Cortex of kidney (tissue), 1 donor: ENCODE data around the gene GLCE.
"Not testable (repeated sequence)": the region's sequence is repeated elsewhere in the genome, so short reads cannot be mapped to it uniquely, and the experiment has no call there.

Source experiments
- DNase-seq: peaks from one replicate; lab custom pipeline; 2025; lab: John Stamatoyannopoulos, UW

GLCE gene

DNA sequence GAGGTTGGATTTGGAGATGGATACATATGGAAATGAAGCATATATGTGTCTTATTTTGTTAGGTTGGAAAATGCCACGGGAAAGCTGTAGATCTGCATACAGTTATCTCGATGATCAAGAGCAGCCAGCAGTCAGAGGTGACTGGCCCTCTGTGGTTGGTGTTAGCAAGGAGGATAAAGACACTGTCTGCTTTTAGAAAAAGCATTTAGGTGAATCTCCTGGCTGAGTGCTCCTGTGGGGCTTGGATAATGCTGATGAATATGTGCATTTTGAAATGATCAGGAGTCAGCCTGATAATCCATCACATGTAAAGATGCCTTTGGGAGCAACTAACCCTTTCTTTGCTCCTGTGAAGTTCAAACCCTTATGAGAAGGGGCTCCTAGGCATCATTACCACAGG is 24.9 kb upstream of the GLCE start:
- no peak for DNase-seq

DNA sequence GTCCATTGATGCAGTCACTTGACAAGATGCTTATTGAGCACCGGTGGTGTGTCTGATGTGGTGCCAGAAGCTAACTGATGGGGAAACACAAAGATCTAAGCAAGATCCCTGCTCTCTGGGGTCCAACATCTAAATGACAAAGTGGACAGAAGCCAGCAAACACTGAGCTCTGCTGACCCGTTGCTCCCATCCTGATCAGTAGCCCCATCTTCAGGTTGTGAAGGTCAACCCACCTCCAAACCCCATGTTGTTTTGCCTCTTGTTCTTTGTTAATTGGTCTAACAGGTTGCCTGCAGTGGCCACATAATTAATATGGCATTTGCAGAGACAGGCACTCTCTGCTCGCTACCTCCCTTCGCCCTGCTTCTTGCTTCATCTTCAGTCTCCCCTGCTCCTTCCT is 21.5 kb upstream of the GLCE start:
- no peak for DNase-seq

DNA sequence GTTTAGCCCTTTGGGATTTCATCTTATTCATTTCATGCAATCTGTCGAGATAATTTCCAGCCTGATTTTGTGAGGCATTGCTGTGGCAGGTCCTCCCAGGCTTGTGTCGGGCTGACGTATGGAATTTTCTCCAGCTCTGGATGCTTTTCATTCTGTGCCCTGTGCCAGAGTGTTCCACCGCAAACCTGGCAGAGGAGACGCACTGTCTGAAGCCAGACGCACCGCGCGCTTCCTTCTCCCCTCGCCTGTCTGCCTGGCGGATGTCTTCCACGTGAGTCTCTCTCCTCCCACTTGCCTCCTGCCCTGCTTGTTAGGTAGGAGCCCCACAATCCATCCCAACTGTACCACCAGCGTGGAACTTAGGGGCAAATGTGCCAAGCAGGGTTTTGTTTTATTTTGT is 20.1 kb upstream of the GLCE start:
- no peak for DNase-seq

DNA sequence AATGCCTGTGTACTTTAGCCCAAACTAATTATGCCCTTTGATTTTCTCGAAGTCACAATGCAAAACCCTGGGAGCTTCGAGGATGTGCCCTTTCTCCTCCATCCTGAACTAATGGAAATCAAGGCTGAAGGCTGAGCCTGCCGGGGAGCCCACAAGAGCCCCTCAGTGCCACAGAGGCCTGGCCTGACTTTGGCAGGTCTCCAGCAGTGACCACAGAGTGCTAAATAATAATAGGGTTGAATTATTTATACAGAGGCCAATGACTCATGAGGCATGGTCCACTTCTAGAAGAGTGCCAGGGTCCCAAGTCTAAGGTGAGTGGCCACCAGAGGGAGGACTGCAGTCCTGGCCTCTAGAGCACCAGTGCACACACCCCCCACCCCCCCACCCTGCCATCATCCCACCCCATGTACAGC is 19.1 kb upstream of the GLCE start:
- DNase-seq: no peak

DNA sequence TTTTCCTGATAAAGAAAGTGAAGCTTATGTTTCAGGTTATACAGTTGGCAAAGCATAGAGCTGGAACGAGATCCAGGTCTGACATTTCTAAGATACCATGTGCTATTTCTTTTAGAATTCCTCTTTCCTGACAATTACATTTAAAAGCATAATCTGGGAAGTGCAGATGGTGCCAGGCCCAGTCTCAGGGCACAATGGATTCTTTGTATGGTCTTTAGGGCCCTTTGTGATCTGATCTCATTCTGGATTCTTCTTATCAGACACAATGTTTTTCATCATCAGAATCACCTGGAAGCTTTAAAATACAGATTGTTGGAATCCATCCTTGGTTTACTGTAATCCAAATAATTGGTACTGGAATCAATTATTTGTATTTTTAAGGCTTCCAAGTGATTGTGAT is 18.6 kb upstream of the GLCE start:
- DNase-seq: no peak

DNA sequence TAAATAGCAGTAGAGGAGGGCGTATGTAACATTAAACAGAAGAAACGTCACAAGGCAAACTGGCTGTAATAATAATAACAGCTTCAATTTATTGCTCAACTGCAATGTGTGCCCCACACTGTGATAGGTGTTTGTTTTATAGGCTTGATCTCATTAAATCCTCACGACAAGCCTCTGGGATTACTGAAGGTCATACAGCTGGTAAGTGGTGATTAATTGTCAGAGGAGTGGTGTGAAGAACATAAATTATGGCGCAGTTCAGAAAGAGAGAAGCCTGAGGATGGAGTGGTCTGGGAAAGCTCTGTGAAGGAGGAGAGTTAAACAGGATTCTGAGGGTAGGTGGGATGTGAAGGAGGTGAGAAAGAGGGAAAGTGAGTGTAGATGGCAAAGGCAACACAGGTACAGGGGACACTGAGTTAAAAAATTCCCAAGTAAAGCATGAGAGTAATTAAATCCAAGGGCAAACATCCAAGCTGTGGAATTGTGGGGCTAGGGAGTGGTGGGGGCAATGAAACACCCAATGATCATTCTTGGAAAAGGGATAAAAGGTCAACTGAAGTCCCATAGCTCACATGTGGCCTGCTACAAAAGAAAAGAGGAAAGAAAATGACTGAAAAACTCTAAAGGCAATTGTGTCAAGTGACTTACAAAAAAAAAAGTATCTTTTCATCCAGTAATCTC is 16.5 kb upstream of the GLCE start:
- no peak for DNase-seq

DNA sequence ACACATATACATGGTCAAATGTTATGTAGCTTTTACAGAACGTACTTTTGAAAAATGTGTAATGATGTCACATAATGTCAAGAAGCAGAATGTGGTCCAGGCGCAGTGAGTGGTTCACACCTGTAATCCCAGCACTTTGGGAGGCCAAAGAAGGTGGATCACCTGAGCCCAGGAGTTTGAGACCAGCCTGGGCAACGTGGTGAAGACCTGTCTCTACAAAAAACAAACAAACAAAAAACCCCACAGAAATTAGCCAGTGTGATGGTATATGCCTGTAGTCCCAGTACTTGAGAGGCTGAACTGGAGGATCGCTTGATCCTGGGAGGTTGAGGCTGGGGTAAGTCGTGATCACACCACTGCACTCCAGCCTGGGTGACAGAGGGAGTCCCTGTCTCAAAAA is 15.9 kb upstream of the GLCE start:
- DNase-seq: no peak

DNA sequence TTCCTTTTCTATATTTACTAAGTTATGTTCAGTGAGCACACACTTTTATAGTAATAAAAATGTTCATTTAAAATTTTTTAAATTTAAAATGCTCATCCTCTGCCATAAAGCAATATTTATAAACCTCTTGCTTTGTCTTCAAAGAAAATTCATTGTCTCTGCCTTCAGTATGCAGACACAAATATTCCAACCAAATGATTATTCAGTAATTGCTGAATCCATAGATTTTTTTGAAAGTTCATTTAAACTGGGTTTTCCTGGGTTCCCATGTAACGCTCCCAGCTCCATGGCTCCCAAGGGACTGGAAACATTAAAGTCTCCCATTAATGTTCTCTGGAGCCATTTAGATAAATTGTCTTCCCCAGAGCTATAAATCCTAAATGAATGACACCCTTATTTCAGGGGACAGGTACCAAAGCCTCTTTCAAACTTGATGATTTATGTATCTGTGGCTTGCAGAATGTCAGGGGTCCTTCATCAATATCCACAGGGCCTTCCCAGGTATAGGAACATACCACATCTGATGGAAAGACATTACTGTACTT is 15.2 kb upstream of the GLCE start:
- DNase-seq: no peak

DNA sequence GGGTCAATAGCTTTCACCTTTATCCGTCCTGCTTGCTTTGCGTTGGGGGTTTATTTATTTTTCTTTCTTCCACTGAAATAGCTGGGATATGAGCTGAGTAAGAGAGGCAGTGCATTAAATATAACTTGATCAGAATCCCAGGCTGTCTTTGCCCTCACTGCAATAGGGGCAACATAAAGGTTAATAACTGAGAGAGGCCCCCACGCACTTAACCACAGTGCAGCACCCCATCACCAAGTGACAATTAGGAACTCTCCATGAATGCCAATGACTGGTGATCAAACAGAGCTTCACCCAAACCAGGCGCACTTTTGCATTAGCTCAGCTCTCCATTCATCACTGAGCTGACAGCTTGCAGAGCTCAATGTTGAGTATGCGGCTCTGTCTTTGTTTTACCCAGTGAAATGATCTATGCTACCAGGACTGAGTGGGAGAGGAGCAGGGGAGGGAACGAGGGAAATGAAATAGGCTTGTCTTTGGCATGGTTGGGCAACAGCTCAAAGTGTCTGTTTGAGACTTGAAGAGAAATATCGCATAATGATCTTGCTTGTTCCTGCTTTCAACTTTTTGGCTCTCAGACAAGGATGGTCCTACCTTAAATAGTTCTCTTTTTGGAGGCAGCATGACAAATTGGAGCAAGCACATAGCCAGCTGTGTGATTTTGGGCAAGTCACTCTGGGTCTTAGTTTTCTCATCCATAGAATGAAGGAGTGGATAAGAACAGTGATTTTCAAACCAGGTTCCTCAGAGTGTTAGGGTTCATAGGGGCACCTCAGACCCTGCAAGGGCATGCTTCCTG is 14.5 kb upstream of the GLCE start:
- no peak for DNase-seq

DNA sequence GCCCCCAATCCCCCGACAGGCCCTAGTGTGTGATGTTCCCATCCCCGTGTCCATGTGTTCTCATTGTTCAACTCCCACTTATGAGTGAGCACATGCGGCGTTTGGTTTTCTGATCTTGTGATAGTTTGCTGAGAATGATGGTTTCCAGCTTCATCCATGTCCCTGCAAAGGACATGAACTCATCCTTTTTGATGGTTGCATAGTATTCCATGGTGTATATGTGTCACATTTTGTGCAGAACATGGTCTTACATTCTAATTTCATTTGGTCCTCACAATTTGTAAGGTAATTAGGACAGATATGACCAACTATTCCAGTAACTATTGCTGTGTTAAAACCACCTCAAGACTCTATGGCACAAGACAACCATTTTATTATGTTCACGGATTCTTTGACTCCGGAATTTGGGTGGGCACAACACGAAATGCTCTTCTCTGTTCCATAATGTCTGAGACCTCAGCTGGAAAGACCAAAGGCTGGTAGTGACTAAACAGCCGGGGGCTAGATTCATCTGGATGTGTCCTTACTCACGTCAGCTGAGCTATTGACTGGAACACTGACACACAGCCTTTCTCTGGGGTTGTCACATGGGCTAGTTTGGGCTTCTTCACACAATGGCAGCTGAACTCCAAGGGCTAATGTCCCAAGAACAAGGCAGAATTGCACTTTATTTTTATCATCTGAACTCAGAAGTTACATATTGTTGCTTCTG is 13.6 kb upstream of the GLCE start:
- no peak for DNase-seq

DNA sequence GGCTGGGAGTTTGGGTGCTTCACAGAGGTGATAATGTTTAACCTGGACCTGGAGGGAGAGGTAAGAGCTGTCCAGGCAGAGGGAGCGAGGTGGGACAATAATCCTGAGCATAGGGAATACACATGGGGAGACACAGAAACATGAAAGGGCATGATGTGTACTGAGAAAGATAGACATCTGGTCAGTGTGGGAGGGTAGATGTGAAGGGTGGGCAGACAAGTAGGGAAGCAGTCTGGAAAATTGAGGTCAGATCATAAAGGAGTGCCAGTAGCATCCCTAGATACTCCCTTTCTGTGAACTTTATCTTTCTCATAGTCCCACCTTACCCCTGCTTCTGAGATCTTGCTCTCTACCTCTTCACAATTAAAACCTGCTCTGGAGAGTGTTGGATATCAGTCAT is 12.0 kb upstream of the GLCE start:
- DNase-seq: no peak

DNA sequence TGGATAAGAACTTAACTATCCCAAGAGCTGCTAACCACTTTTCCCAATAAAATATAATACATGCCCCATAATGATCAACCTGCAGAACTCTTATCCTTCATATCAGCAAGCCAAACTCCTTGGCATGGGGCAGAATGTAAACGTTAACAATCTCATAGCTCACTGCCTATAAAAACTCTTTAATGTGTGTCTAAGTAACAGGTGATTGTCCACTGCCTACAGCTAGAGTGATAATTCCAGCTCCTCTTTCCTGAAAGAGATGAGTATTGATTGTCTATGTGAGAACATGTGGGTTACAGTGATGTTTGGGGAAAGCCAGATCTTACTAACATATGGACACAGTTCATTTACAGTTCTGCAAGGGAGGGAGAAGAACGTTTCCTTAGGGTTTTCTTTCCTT is 11.3 kb upstream of the GLCE start:
- no peak for DNase-seq

DNA sequence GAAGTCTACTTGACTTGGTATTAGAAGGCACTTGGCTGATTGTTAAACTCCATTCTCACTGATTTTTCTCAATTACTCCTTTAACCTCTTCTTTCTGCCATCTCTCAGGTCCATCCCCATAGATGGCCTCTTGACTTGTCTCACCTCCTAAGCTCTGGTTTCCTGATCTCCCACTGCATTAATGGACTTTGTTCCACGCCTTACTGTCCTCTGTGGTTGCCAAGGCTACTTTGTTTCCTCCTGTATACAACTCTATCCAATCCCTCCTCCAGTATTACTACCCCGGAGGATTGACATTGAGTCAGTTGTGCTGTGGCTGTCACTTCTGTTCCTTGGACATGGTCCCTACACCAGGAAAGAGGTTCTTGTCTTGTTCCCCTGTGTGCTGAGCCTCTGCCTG is 10.6 kb upstream of the GLCE start:
- DNase-seq: no peak

DNA sequence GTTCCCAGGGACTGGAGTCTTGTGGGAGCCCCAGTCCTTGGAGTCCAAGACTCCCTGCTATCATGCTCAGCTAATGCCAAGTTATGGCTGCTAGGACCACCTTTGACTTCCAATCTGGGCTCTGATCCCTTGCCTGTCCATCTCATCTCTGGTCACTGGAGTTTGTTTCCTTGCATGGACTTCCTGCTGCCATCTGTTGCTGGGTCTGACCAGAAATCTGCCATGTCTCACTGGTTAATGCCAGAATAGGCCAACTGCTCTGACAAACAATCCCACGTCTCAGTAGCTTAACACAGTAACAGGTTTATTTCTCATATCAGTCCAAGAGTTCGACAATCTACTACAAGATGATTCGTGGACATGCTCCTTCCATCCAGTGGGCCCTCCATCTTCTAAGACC is 10.1 kb upstream of the GLCE start:
- no peak for DNase-seq

DNA sequence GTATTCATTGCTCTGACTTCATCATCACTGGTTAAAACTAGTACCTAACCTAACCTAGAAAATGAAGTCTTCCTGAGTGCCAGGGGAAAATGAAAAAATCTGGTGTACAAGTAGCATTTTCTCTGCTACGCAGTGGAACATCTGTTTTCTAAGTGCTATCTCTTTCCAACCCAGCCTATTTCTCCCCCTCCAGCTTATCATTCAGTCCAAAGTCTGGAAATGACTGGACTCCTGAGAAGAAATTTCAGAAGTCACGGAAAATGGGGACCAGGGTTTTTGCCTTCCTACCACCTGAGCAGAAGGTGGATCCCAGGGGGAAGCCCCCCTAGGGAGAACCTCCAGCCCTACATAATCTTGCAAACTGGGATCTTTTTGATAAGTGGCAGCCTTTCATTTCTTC is 9.6 kb upstream of the GLCE start:
- no peak for DNase-seq

DNA sequence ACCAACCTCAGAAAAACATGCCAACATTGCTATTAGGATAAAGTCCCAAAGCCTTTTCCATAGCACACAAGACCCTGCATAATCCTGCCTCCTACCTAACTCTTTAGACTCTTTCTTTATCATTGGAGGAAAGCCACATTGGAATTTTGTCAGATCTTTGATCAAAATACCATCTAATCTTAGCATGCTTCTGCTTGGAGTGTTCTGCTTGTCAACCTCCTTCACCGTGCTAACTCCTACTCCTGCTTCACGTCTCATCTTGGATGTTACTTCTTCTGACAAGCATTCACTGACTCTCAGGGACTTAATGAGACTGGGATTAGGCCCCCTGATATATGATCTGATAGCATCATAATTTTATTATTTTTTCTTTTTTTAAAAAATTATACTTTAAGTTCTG is 7.4 kb upstream of the GLCE start:
- no peak for DNase-seq

DNA sequence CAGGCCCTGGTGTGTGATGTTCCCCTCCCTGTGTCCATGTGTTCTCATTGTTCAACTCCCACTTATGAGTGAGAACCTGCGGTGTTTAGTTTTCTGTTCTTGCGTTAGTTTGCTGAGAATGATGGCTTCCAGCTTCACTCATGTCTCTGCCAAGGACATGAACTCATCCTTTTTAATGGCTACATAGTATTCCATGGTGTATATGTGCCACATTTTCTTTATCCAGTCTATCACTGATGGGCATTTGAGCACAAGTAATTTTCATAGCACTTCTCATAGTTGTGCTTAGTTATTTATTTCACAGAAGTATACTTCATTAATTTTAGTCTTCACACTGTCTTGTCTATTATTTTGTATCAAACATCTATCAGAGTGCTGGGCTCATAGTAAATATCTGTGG is 6.8 kb upstream of the GLCE start:
- DNase-seq: not testable (repeated sequence)

DNA sequence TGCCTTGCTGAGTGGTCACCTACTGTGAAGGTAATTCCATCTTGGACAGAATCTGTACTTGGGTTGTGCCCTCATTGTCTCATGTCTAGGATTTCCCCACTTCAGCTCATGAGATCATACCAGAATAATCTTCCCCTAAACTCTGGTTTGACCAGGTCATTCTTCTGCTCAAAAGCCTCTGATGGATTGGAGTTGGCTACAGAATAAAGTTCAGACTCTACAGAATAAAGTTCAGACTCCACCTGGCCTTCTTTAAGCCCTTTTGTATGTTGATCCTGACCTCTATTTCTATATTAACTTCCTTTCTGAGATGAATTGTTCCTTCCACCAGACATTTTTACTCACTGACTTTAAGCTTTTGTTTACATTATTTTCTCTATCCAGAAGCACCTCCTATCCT is 6.4 kb upstream of the GLCE start:
- DNase-seq: no peak

DNA sequence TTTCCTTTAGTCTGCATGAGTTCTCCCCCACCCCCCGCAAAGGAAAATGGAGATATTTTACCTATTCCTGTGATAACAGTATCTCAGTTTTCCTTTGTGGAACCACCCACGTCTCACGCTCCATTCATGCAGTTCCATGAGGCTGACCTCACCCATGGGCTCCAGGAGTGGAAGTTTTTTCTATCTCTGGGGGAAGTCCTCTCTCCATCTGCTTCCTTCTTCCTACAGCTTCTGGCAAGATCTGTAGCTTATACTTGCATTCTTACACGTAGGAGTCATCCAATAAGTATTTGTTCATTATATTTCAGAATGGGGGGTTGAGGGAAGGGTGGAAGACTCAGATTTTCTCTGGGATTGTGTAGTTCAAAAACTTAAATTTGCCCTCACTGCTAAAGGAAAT is 5.8 kb upstream of the GLCE start:
- no peak for DNase-seq

DNA sequence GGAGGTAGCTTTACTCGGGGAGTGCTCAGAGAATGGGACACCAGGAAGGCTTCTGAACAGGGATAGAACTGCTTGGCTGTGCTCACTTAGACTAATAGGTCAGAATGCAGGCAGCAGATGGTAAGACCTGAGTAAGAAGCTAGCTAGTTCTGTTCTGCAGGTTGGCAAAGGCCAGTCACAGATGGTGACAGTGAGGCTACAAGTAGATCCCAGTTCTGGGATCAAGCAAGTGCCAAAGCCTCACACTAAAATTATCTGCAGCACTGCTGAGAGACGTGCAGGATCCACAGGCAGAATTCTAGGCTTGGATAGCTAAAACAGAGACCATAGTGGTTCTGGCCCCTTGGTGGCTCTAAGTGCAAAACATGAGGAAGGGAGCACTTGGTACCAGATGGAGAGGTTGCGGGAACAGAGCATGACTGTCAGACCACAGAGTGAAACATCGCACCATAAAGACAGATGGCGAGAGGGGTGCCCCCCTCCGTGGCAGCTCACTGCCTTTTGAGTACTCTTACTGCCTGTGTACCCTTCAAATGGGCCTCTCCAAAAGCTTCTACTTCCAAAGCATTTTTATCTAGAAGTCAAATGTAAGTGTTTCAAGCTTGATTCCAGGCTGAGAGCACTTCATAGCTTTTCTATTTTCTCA is 3.6 kb upstream of the GLCE start:
- DNase-seq: no peak

DNA sequence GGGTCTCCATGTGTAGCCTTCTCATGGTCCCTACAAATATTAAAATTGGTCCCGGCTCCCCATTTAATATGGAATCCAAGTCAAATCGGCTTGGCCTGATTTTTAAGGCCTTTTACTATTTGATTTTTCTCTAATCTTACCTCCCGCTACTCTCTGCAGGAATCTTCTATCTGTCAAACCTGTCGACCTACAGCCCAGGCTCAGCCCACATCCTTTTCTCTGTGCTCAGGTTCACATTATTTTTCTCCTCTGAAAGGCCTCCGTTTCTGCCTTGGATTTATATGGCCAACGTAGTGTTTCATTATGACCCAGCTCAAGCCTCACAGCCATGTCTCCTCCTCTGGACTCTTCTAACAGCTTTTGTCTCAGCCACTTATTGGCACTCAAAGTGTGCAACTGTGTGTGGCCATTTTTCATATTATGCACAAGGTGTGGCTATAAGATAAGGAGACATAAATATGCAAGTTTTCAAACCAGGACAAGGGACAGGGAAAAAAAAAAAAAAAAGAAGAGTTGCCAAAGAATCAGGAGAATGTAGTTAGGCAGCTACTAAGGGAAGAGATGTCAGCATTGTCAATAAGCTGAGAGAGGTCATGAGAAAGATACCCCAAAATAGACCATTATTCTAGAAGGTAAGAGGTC is 2.1 kb upstream of the GLCE start:
- no peak for DNase-seq

DNA sequence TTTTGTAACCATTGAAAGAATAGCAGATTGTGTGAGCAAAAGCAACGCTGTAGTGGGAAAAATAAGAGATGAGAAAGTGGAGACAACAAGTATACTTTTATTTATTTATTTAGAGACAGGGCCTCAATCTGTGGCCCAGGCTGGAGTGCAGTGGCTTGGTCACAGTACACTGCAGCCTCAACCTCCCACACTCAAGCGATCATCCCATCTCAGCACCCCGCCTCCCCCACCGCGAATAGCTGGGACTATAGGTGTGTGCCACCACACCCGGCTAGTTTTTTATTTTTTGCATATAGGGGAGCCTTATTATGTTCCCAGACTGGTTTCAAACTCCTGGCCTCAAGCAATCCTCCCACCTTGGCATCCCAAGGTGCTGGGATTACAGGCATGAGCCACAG is 1.6 kb upstream of the GLCE start:
- no peak for DNase-seq
